HG03025 (cell line): ENCODE results near the gene ZSWIM6.
A peak's percentile ranks its signal among the peaks of the same experiment; 100 is the strongest.

Source experiments
- ATAC-seq: cut with Tn5 transposase; IDR thresholded peaks from one replicate; pipeline ENCODE4 v1.9.1; 2021; ENCODE audit warnings: mild to moderate bottlenecking, moderate library complexity; ENCODE audit not compliant: unreplicated experiment, low FRiP score

The ZSWIM6 gene

DNA sequence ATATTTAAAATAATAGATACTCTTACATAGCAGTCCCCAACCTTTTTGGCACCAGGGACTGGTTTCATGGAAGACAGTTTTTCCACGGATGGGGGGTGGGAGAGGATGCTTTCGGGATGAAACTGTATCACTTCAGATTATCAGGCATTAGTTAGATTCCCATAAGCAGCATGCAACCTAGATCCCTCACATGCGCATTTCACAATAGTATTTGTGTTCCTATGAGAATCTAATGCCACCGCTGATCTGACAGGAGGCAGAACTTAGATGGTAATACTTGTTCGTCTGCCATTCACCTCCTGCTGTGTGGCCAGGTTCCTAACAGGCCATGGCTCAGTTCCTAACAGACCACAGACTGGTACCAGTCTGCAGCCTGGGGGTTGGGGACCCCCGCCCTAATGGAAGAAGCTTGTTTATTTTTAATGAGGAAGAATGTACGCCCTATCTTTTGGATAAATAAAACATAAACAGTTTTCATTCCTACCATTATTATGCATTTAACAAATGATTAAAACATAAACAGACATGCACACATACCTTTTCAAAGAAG is 187.7 kb downstream of the ZSWIM6 start:
- ATAC-seq: no peak

DNA sequence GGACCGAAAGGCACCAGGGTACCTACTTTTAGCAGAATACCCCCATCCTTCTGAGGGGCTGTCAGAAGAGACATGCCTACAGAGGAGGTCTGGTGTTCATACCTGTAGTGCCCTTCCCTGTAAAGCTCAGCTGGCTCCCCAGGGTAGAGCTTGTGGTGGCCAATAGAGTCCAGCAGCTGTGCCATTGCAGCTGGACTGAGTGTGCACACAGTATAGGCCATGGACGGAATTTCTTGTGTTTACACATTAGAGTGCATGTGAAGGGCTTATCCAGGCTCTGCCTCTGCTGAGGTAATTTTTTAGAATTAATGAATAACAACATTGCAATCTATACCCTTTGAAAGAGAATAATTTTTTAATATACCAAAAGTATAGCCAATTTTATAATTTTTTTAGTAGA is 191.0 kb downstream of the ZSWIM6 start:
- ATAC-seq: no peak

DNA sequence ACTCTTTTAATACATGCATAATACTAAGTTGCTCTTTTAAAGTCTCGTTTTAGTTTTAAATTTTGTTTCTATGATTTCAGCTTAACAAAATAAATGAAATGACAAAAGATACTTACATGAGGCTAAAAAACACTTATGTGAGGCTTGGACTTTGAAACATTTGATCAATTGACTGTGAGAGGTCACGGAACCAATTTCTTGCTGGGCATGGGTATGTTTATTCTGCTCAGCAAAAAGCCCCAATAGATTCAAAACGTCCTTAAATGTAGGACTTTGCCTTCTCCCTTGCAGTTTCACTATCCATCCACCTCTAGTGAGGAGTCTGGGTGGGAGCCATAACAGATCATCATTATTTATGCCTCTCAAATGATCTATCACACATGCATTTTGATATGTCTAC is 191.9 kb downstream of the ZSWIM6 start:
- no peak for ATAC-seq

DNA sequence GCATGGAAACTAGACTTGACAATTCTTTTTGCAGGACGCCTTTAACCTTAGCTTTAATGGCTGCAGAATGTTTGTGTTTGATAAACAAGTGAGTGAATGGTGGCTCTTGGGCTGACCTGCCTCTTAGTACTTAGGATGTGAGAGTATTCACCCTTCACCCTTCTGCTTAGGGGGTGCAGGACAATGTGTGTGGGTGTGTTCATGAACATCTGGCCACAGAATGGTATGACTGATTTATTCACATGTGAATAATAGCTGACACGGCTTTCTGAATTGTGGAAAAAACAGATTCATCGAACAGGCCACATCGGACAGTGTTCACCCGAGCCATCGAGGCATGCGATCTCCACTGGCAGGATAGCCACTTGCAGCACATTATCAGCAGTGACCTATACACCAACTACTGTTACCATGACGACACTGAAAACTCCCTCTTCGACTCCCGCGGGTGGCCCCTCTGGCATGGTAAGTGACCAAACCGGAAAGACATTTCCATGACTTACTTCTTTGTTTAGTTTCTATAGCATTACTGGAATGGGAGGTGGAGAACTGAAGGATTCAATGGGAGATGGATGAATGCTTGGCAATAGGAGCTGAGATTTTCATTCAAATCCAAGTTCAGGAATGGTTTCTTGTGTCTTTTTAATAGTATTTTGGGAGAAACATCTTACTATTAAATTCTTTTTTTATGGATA is 193.6 kb downstream of the ZSWIM6 start:
- no peak for ATAC-seq

DNA sequence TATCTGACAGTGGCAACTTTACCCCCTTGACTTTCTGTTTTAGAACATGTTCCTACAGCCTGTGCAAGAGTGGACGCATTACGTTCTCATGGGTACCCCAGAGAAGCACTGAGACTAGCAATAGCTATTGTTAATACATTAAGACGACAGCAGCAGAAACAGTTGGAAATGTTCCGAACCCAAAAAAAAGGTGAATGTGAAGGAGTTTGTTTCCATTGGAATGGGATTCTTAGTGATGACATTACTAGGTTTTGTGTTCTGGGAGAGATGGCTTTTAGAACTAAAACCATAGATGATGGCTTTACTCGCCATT is 194.1 kb downstream of the ZSWIM6 start:
- ATAC-seq: no peak

DNA sequence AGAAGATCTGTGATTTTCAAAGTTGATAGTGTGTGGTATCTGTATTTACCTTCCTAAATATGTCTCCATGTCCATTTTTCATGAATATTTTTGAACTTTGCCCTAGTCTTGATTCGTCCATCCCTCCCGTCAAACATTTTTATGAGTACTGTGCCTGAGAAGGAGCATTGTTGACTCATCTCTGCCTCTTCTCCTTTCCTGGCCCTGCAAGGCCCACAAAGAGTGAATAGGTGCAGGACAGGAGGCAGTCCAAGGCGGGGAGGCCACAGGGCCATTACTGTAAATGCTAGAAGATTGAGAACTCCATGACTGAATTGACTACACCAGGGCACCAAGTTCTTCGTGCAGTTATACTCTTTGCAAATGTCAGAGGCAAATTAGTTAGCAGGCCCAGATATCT is 200.9 kb downstream of the ZSWIM6 start:
- ATAC-seq: no peak

DNA sequence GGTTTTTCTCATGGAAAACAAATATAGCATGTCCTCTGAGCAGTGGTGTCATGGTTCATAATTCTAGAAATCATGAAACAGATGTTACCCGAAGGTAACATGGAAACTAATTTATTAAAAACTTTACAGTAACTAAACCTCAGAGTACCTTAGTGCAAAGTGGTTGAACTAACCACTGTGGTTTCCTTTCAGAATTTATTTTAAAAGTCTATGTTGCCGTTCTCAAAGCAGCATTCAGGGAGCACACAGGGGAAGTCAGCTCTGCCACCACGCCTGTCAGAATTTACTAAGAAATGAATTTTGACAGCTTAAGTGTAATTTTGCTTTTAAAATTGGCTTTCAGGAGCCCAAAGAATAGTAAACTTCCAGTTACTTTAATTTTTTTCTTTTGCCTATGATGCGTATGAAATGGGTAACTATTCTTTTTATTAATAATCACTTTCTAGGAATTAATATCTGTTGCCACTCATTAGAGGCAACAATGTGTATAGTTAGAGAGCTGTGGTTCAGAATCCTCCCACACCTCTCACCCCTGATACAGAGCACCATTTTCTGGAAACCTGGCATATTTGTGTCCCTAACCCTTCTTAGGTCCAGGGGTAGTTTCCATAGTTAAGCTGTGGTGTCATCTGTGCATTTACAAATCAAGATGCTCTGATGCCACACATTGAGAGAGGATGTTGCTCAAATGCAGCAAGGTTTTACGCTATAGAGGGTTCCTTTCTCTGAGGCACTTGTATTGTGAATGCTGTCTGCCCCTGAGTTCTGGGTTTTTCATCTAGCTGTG is 202.6 kb downstream of the ZSWIM6 start:
- peak; percentile 92 for ATAC-seq

DNA sequence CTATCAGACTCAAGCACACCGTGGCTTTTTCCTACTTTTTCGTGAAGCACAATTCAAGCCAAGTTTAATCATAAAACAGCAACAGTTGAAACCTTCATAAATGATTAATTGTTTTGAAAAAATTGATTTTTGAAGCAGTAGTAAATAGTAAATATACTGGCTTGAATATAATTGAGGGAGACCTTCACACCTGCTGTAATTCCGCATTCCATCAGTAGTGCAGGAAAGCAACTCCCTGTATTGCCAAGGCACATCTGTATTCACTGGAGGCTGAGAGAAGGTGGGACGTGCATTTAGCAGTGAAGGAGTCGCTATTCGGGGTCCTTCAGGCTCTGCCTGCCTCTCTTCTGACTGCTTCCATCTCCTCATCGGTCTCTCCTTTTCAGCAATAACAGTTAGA is 203.8 kb downstream of the ZSWIM6 start:
- ATAC-seq: no peak

DNA sequence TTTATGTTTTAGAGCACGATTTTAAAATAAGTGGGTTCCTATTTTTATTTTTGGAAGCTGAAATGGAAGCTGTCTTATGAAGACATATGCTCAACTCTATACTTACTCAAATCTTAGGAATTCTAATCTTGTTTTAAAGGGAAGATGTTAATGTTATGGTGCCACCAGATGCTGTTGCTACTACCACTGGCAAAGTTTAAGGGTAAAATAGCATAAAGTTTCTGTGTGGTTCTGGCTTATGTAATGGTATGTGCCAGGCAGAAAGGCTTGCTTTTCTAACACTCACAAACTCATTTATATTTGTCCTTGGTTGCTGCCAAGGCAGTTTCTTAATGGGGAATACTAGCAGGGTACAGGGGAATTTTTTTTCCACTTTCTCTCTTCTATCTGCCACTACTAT is 204.9 kb downstream of the ZSWIM6 start:
- ATAC-seq: no peak

DNA sequence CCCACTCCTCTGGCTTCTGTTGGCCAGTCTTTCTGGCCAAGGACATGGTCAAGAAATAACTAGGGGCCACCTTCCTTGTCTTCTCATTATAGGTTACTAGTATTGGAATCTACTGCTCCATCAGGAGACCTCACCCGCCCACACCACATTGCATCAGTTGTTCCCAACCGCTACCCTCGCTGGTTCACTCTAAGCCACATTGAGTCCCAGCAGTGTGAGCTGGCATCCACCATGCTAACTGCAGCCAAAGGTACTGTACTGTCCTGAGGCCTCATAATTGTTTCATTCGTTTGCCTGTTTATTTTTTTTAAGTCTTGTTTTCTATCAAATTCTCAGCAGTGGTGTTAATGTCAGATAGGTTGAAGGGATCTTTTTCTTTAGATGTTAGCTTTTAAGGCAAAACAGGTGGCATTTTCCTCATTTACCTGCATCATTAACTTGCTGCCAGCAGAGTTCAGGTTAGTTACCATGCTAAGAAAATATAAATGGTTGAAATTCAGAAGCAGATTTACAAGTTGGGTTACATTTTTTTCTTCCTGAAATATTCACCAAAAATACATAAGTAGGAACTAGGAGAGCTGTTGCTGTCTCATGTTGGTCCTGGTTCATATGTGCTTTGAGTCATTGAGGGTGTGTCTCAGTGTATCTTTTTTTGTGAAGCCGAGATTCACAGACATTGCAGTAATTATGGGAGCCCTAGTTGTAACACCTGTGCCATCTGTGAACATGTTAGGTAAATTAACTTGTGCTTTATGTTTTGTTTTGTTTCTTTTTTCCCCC is 206.9 kb downstream of the ZSWIM6 start:
- ATAC-seq: no peak

DNA sequence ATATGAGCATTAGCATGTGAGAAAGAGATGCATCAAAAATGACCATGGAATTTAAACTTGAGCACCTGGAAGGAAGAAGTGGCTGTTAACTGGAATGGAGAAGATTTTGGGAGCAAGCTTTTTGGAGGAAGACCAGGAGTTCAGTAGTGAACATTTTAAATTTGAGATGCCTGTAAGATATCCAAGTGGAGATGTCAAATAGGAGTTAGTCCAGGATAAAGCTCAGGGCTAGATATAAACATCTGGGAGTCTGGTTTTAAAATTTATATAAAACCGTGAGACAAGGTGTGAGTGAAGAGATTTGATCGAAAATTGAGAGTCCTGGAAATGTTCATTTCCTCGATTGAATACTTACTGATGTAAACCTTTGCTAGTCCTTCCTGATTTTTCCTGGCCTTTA is 217.5 kb downstream of the ZSWIM6 start:
- ATAC-seq: no peak

DNA sequence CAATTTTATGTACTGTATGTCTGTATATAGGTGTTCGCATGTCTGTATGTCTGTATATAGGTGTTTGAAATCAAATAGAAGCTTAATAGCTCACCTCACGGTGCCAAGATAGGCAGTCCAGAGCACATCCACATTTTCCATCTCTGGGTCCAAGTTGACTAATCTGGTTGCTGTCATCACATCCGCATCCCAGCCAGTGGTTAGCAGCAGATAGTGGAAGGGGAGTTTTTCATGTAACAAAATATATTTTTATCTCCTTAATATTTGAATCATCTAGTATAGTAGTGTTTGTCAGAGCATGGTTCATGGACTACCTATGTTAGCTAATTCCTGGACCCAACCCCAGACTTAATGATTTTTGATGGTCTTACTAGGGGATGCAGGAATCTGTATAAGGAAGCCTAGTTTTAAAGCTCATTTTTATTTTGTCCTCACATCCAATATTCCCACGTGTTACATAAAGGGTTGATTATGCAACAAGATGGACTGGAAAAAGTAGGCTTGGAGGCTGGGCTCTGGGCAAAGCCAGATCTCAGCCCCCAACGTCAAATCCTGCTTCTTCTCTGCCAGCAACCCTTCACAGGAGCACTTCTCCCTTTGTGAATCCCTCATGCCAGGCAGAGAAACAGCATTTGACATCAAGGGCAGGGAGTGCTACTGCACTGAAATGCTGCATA is 219.7 kb downstream of the ZSWIM6 start:
- ATAC-seq: no peak

DNA sequence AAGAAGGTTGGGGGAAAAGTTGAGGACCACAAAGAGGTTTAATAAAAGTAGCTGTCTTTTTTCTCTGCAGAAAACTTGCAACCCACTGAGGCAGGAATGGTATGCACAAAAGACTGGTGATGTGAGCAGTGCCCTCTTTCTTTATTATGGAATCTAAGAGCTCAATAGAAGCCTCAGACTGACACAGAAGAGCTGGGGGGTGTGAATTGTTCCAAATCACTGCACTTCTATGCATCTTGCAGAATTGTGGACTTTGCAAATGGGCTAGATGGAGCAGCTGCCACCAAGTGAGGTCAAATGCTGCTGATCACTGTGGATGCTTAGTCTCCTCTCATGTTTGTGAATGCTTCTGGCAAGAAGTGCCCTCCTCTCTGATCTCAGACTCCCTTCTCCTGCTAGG is 227.1 kb downstream of the ZSWIM6 start:
- ATAC-seq: no peak

DNA sequence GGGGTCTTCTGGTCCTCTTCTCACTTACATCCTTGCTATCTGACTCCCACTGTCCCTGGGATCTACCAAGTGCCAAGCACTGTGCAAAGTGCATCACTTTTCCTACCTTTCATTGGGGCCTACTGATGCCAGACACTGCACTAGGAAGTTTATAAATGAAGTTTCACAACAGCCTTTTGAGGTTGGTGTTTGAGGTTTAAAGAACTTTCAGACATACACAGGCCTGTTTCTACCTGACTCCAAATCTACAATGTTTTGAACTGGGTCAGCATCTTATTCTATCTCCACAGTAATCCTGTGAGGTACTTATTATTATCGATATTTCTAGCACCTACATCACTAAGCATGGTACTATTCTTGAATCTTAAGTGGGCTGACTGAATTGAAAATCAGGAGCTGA is 227.7 kb downstream of the ZSWIM6 start:
- no peak for ATAC-seq

DNA sequence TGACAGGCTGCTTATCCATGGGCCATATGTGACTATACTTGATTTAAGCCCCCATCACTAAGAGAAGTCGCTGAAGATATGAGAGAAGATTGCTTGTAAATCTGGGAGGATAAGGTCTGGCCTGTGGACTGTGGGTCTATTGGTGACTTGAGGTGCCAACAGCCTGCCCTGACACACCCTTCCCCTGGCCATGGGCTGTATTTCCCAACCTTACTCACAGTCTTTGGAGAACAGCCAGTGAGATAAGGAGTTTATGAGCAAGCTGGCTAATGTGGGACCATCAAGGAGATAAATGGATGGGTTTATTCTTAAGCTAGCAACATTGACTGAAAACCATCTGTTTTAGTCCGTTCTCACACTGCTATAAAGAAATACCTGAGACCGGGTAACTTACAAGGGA is 231.3 kb downstream of the ZSWIM6 start:
- ATAC-seq: no peak

DNA sequence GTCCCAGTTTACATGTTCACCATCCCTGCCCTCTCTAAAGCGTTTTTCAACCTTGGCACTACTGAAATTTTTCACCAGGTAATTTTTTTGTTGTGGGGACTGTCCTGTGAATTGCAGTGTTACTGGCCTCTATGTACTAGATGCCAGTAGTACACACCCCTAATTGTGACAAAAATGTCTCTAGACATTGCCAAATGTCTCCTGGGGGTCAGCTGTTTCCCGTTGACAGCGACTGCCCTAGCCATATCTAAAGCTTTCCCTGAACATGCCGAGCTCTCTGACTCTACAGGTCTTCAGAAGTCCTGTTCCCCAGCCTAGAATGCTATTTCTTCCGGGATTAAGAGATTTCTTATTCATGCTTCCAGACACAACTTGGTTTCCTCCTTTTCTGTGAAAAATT is 235.3 kb downstream of the ZSWIM6 start:
- ATAC-seq: no peak

DNA sequence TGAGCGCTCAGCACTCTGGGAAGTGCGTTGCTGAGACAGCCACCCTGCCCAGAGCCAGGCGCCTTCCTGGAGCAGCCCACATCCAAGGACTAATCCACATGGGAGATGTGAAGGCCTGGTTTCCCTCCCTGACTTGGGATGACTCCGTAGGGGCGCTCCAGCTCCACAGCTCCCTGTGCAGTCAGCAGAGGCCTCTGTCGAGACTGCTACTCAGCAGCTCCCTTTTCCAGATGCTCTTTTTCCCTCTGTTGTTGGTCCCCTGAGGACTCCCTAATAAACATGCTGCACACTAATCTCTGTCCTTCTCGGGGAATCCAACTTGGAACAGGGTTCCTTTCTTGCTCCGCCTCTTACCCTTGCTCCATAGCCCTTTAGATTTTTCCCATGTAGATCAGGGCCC is 237.3 kb downstream of the ZSWIM6 start:
- ATAC-seq: no peak

DNA sequence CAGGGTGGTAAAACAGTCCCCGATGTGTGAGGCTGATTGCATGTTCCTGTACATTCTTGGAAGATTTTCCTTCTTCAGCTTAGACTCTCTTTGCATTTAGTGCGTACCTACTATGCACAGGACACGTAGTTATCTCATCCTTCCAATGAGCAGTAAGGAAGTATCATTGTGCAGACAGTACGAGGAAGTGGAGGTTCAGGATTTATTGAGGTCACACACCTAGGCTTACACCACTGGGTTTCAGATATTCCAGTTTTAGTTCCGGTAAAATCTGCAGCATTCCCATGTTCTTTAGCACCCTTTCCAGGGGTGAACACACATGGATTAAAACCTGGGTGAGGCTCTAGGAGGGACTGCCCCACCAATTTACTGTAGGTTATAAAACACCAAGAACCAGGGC is 238.7 kb downstream of the ZSWIM6 start:
- no peak for ATAC-seq

DNA sequence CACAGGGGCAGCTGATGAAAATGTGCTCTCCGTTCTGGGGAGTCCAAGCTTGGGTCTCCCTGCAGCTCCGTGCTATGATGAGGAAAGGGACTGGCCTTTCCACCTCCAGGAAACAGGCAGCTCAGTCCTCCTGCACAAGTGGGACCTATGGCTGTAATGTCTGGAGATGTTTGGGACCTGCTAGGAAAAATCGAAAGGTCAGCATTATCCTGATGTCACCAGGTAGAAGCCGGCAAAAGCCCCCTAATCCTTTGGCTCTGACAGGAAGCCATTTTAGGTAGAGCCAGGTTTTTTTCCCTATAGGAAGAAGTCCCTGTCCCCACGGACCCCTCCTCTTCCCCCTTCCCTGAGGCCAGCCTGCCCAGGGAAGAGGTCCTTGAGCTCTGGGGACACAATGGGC is 240.9 kb downstream of the ZSWIM6 start:
- ATAC-seq: no peak

DNA sequence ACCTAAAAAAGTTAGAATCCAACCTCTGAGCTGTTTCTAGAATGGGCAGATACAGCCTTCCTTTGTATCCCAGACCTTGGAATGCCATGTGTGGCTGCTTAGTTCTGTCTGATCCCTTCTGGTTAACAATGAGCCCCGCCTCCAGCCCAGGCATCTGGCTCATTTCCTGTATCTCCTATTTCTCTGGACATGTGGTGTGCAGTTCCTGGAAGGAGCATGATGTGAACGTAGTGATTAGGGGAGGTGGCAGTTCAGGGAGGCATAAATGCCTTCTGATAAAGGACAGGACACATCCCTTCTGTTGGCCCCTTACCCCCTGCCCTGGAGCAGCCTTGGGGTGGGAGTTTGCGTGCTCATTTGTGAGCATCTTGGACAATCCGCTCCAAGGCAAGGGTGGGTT is 243.0 kb downstream of the ZSWIM6 start:
- ATAC-seq: no peak

DNA sequence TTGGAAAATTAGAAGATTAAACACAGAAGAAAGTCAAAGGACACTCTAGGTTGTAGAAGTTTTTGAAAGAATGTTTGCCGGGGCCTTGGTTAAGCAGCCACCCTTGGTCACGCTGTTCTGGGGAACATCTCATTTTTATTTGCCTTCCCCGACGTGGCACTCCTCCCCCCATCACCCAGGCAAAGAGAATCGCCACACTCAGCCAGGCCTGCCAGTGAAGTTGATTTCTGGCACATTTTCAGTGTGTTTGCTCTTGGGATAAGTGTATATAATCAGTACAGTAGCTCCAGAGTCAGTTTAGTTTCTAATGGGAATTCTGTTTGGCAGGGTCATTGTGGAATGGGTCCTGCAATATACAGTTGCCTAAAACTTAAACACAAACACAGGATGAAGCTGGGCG is 243.5 kb downstream of the ZSWIM6 start:
- ATAC-seq: no peak
